ENCODE measurements around the gene AHDC1.
A peak's percentile ranks its signal among the peaks of the same experiment; 100 is the strongest.

The AHDC1 gene

DNA sequence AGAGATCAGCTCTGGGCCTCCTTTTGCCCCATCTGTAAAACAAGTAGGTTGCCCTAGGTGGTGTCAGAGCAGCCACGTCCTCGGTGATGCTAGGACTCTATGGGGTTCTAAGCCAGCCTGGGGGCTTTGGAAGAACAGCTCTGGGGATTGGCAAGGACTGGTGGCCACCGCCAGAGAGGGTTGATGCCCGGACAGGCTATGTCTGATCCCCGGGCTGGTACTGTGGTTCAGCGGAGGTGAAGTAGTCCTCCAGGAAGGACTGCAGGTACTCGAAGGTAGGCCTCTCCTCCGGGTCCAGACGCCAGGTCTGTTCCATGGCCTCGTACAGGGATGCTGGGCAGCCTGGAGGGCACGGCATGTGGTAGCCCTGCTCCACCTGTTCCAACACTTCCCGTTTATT is 8.8 kb upstream of the AHDC1 start:
- DNase-seq = no peak

GRCh38 chr1:27611450-27611849 is 7.5 kb upstream of the AHDC1 start:
- DNase-seq = peak in 1 of 2 donors; percentile 1

DNA sequence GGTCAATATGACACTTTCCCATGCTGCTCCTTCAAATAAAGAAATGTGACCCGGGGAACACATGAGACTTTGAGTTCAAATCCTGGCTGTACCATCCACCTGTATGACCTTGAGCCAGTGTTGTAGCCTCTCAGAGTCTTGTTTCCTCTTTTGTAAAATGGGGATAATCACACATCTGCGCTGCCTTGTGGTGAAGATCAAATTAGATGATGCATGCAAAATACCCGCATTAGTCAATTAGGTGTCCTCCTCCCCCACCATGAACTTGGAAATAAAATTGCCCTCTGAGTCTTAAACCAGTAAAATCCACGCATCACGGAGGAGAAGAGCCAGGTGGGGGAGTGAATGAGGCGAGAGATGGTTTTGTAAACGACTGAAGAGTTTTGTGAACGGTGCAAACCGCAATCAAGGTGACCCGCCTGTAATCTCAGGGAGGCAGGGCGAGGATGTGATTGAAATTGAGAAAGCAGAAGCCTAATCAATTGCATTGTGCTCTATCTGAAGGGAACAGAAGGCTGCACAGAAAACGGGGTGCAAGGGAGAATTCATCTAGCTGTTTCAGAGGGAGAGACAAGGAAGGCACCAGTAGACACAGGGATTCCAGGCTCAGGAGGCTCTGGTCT is 5.8 kb upstream of the AHDC1 start:
- peak in 1 of 2 donors; percentile 5 for DNase-seq

DNA sequence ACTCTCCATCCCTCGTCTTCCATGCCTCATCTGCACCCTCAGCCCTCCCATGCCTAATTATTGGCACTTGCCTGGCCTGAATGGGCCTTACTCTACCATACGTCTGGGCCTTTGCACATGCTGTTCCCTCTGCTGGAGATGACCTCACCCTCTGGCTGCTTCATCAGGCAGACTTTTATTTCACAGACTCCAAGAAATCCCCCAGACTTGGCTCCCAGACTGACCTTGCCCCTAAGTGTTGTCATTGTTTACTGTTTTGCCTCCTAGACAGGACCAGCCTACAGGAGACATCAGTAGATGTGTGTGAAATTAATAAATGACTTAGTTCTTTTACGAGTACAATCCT is 5.2 kb upstream of the AHDC1 start:
- peak; percentile 38 to 72 for DNase-seq

DNA sequence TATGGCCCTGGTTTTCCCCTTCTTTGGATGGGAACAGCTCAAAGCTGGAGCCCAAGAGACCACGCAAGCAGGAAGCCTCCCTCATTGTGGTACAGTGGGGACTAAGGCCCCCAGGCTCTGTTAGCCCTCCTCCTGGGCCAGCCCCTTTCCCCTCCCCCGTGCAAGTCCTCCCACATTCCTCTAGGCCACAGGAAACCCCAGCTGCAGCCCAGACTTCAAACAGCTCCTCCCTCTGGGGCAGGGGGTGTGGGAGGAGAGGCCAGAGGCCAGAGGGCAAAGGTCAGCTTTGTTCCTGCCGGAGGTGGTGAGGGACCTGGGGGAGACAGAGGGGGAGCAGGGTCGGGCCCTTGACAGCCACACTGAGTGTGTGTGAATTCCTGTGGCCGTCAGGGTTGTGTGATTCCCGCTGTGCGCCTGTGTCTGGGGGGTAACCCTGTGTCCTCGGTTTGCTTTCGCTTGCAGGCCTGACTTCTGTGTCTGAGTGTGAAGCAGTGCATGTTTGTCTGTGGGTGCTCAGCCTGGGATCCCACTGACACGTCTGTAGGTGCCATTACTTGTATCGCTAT is 3.4 kb upstream of the AHDC1 start:
- DNase-seq = peak; percentile 15 to 62

DNA sequence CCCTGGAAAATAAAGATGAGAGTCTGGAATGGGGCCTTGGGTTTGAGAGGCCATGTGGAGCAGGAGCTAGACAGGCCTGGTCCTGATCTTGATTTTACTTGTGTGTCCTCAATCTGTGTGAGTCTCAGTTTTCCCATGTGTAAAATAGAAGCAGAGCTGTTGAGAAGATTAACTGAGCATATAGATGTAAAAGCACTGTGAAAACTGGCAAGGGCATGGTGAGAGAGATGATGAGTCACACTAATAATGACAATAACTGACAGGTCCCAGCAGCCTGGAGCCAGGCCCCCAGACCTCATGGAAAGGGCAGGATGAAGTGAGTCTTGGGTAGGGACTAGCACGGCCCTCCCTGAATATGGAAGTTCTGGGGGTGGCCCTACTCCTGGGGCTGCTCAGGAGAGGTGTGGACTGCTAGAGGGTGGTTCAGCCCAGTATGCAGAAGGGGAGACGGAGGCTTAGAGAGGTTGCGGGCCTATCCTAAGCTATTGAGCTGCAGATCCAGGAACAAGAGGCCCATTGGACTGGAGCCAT is 2.8 kb upstream of the AHDC1 start:
- DNase-seq = peak in 1 of 2 donors; percentile 17

DNA sequence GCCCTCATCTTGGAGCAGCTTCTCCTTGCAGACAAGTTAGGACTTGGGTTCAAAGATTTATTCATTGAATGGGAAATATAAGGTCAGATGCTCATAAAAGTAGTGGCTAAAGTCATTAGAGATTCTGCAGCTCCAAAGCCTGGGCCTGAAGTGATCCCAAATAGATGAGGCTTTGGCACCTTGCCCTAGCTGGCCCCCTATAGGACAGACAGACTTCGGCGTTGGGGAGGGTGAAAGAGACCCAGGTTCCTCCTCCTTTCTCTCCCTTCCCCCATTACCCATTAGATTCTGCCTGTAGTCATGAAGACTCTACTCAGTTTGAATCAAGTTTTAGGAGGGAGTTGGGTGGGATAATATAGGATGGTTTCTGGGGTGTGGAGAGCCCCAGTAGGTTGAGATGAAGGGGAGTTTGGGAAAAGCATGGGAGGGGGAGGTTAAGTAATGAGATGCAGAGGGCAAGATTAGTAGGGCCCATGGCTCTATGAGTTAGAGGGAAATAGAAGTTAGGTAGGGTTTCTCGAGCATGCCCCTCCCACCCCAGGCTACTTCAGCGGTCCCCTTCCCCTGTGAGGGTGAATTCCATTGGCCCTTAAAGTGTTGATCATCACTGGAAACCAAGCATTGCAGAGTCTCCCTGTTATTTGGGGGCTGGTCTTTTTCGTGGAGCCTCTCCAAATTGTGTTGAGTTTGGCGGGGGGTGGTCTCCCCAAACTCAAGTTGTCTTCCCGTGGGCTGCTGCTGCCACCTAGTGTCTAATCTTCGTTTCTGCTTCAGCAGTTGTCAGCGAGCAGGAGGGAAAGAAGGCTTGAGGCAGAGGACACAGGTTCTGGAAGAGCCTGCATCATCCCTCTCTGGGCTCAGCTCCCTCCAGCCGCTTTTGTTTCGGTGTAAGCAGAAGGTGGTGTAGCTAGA is 2.1 kb upstream of the AHDC1 start:
- peak; percentile 44 to 57 for DNase-seq

DNA sequence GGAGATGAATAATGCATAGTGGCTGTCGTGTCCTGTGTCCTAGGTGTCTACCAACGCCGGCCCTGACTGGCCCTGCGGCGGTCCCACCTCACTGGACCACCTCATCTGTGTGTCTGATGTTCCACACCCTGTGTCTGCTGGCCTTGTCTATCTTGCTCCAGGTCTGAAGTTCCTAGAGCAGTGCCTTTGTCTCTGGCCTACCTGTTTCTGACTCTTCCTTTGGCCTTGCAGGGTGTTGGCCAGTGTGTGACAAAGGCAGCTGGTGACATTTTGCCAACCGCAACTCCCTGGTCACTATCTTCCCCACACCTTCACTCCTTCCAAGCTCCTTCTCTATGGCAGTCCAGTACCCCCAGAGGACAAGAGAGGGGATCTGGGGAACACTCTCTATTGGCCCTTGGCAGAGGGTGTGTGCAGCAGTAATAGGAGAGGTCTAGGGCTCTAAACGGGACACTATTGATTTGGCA is 1.4 kb upstream of the AHDC1 start:
- DNase-seq = no peak

GRCh38 chr1:27604579-27605299 is 795 bp upstream of the AHDC1 start:
- no peak for DNase-seq

- no peak for DNase-seq
Observed at GRCh38 chr1:27603309-27603680, 649 bp downstream of the AHDC1 start.

DNA sequence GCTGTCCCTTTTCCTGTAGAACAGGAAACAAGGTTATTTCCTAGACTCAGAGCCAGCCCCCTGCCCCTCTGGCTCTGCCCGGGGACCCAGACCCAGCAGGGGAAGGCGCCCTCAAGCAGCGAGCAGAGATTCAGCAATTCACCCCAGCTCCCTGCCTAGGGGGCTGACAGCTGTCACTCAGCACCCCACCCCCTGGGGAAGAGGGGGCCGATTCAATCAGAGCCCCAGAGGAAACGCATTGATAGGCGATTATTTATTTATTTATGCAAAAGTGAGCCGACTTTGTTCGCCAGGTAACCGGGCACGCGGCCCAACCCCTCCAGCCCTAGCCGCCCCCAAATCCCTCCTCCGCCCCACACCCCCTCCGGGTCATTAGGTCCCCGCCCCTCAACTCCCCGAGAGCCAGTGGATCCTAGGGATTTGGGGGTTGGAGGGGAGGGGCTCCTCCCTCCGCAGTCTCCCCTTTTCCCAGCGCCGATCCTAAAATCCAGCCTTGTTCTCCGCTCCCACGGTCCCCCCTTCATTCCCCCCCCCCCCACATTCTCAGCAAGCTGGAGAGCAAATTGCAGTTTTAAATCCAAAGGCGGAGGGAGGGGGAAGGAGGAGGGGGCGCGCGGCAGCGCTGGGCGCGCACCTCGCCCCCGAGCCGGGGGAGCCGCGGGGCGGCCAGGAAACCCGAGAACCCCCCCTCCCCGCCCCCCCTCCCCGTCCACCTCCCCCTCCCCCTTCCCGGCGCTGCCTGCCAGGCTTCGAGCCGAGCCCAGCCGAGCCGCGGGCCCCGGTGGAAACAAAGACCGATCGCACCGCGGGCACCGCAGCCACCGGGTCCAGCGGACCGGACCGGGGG is 1.3 kb downstream of the AHDC1 start:
- no peak for DNase-seq

GRCh38 chr1:27601771-27602461 is 2.0 kb downstream of the AHDC1 start:
- no peak for DNase-seq

DNA sequence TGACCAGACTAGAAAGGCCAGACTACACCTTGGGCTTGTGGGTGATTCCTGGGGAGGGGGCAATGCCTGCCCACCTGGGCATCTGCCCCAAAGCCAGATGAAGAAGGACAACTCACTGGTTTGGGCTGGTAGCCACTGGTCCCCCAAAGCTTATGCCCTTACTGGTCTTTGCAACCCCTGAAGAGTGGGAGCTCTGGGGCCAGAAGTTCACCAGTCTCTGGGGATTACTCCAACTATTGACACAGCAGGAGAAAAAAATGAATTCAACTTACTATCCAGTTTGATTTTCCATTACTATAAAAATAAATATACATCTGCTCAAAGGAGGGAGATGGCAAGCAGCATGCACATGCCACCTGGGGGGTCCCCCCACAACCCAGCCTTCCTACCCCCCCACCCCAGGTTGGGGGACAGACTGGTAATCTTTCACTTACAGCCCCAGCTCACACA is 2.6 kb downstream of the AHDC1 start:
- no peak for DNase-seq

DNA sequence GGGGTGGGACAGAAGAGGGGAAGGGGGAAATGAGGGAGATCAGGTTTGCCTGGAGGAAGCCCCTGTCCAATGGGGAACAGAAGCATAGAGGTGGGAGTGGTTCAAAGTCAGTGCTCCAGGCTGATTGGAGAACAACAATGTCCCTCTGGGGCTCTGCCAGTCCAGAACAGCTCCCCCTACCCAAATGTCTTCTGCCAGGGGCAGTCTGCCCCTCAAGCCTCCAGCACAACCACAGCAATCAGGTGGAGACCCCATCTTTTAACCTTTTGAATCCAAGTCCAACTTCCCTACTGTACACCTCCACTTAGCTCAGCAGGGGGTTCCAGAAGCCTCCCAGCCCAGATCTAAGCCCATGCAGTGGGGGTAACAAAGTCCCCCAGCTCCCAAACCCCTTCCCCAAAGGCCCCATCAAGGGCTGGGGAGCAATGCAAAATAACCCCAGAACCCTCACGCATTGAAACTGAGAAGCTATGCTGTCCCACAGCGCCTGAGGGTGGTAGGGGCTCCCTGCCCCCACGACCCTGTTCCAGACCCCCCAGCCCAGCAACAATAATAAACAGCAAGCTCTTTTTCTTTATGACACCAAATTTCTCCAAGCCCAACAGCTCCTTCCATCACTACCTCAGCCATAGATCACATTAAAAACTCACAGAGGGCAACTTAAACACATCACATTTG is 3.3 kb downstream of the AHDC1 start:
- DNase-seq = no peak

GRCh38 chr1:27599605-27600497 is 4.1 kb downstream of the AHDC1 start:
- DNase-seq = no peak

GRCh38 chr1:27598902-27599528 is 4.9 kb downstream of the AHDC1 start:
- no peak for DNase-seq

DNA sequence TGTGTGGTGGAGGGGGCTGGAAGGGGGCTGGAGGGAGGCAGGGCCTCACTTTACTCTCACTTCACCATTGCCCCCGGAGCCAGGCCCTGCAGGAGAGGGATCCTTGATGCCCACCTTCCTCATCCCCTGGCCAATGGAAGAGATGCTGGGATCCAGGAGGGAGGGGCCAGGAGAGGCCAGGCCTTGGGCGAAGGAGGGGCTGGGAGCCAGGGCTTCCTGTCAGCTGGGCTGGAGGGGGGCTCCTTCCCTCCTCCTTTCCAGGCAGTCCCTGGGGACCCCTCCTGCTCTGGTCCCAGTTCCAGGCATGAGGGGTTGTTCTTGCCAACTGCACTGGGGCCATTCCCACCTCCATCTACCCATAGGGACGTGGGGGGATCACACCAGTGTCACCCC is 5.7 kb downstream of the AHDC1 start:
- no peak for DNase-seq

DNA sequence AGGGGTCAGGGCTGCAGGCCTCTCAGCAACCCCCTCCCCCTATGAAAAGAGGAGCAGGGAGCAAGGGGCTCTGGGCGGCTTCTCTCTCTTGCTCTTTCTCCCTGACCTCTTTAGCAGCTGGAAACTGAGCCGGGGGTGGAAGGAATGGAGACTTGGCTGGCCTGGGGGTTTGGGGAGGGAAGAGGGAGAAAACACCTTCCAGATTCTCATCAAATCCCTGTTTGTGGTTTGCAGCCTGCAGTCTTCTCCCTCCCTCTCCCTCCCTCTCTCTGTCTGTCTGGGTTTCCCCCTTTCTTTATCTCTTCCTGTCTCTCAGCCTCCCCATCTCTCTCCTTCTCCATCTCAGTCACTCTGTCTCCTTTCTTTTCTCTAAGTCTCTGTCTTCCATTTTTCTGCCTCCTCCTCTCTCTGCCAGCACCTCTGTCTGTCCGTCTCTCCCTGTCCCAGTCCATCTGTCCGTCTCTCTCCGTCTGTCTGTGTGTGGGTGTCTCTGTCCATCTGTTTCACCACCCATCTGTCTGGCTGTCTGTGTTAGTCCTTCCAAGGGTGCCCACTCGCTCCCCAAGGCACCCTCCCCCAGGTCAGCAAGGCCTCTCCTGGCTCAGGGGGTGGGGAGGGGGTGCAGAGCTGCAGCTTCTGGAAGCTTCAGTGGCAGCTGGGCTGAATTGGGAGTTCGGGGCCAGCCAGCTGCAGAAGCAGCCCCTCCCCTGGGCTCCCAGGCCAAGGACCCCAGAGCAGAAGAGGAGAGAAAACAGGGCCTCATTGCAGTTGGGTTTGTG is 6.2 kb downstream of the AHDC1 start:
- DNase-seq = no peak
